IMR-90 (cell line): ENCODE results near the gene TGM2. TPM values are rescaled to one million over a fixed set of nuclear protein-coding genes. Genes with fewer than 3 reads are reported as not detected.

ENCODE experiments used
- ATAC-seq: fragments of 200-7000 bp; cut with Tn5 transposase; 2 replicates; pipeline ENCODE4 v1.9.1; 2020; ENCODE audit warnings: low read depth, mild to moderate bottlenecking, moderate library complexity
- BruUV-seq: library from RNA; stranded (reverse); fragments of 400-500 nt; replicated peaks from 2 replicates; lab custom pipeline; 2021; lab: Mats Ljungman, UMichigan
- CTCF ChIA-PET: fragments of 300-600 bp; formaldehyde crosslinking; extraction: SDS; loops from one replicate; lab custom pipeline; 2021; ENCODE audit warnings: antibody characterized with exemption; lab: Yijun Ruan, JAX
- POLR2A ChIA-PET: fragments of 300-600 bp; sonication (Branson Sonifier 250); formaldehyde crosslinking; loops from one replicate; lab custom pipeline; 2022; ENCODE audit warnings: antibody characterized with exemption; ENCODE audit not compliant: unreplicated experiment; lab: Charles Lee
- DNase-seq: peaks from one replicate; pipeline ENCODE4 v3.0.0; 2013
- H2AFZ ChIP-seq: replicated peaks from 2 replicates; pipeline ENCODE3; 2013; ENCODE audit warnings: low read length, mild to moderate bottlenecking; ENCODE audit not compliant: poor library complexity
- H2AK5ac ChIP-seq: 2 replicates; pipeline ENCODE4 v1.6.1; 2013; ENCODE audit warnings: low read depth, low read length, inconsistent platforms
- H2AK9ac ChIP-seq: replicated peaks from 2 replicates; pipeline ENCODE3; 2013; ENCODE audit warnings: mild to moderate bottlenecking, low read depth, low read length, moderate library complexity; ENCODE audit not compliant: poor library complexity
- H2BK120ac ChIP-seq: 2 replicates; pipeline ENCODE4 v1.6.1; 2013; ENCODE audit warnings: low read depth, low read length, inconsistent platforms
- H2BK15ac ChIP-seq: 3 replicates; pipeline ENCODE4 v1.6.1; 2013; ENCODE audit warnings: low read depth, low read length, inconsistent platforms
- H2BK20ac ChIP-seq: 2 replicates; pipeline ENCODE4 v1.6.1; 2013; ENCODE audit warnings: low read depth, mild to moderate bottlenecking, inconsistent platforms, low read length, moderate library complexity
- H2BK5ac ChIP-seq: 2 replicates; pipeline ENCODE4 v1.6.1; 2013; ENCODE audit warnings: mild to moderate bottlenecking, low read depth, low read length, inconsistent platforms; ENCODE audit not compliant: poor library complexity, severe bottlenecking
- H3K14ac ChIP-seq: replicated peaks from 2 replicates; pipeline ENCODE4 v1.6.1; 2013; ENCODE audit warnings: low read depth, low read length, inconsistent platforms
- H3K18ac ChIP-seq: 2 replicates; pipeline ENCODE4 v1.6.1; 2013; ENCODE audit warnings: low read depth, low read length, control low read depth
- H3K23ac ChIP-seq: 2 replicates; pipeline ENCODE4 v1.6.1; 2013; ENCODE audit warnings: low read depth, low read length, inconsistent platforms
- H3K27ac ChIP-seq: 2 replicates; pipeline ENCODE4 v1.5.1; 2013; ENCODE audit warnings: mild to moderate bottlenecking, control low read depth, low read length; ENCODE audit not compliant: insufficient read depth
- H3K27me3 ChIP-seq: 2 replicates; pipeline ENCODE4 v1.6.1; 2013; ENCODE audit warnings: low read length; ENCODE audit not compliant: control insufficient read depth, insufficient read depth
- H3K36me3 ChIP-seq: 2 replicates; pipeline ENCODE4 v1.6.1; 2013; ENCODE audit warnings: low read length, mixed read lengths; ENCODE audit not compliant: control insufficient read depth, insufficient read depth
- H3K4ac ChIP-seq: 2 replicates; pipeline ENCODE4 v1.6.1; 2013; ENCODE audit warnings: low read depth, low read length, inconsistent platforms
- H3K4me1 ChIP-seq: 2 replicates; pipeline ENCODE4 v1.6.1; 2013; ENCODE audit warnings: low read length, mixed read lengths; ENCODE audit not compliant: control insufficient read depth, insufficient read depth
- H3K4me2 ChIP-seq: 2 replicates; pipeline ENCODE4 v1.6.1; 2013; ENCODE audit warnings: low read depth, mild to moderate bottlenecking, control low read depth, low read length, moderate library complexity
- H3K4me3 ChIP-seq: 2 replicates; pipeline ENCODE4 v1.5.1; 2013; ENCODE audit warnings: low read depth, mild to moderate bottlenecking, control low read depth, low read length, moderate library complexity; ENCODE audit not compliant: insufficient read depth
- H3K56ac ChIP-seq: 2 replicates; pipeline ENCODE4 v1.6.1; 2013; ENCODE audit warnings: low read length, inconsistent platforms; ENCODE audit not compliant: insufficient read depth; ENCODE audit errors: extremely low read depth
- H3K79me1 ChIP-seq, 2 experiments: 2 replicates each; pipeline ENCODE4 v1.6.1; 2013; ENCODE audit warnings: low read length in 2 of 2, inconsistent platforms in 1 of 2, low read depth in 1 of 2
- H3K9ac ChIP-seq: 2 replicates; pipeline ENCODE4 v1.6.1; 2013; ENCODE audit warnings: low read depth, low read length, control low read depth
- H3K9me1 ChIP-seq: 2 replicates; pipeline ENCODE4 v1.6.1; 2013; ENCODE audit warnings: low read length, inconsistent platforms; ENCODE audit not compliant: insufficient read depth
- H3K9me3 ChIP-seq: 2 replicates; pipeline ENCODE4 v1.6.1; 2013; ENCODE audit warnings: low read length; ENCODE audit not compliant: control insufficient read depth, insufficient read depth
- H4K20me1 ChIP-seq: 2 replicates; pipeline ENCODE4 v1.6.1; 2013; ENCODE audit warnings: low read length, inconsistent platforms; ENCODE audit not compliant: insufficient read depth
- H4K5ac ChIP-seq: 2 replicates; pipeline ENCODE4 v1.6.1; 2013; ENCODE audit warnings: mild to moderate bottlenecking, low read depth, low read length, control low read depth
- H4K8ac ChIP-seq, 2 experiments: 2 replicates each; pipeline ENCODE4 v1.6.1; 2013; ENCODE audit warnings: low read depth in 2 of 2, low read length in 2 of 2, control low read depth in 1 of 2, inconsistent platforms in 1 of 2
- H4K91ac ChIP-seq: 2 replicates; pipeline ENCODE4 v1.6.1; 2013; ENCODE audit warnings: low read depth, low read length, inconsistent platforms; ENCODE audit not compliant: insufficient read depth
- BHLHE40 ChIP-seq: fragments of 150-350 bp; IDR thresholded peaks from 2 replicates; pipeline ENCODE4 v1.6.1; 2016; ENCODE audit warnings: mild to moderate bottlenecking, low read depth, low read length
- CEBPB ChIP-seq: IDR thresholded peaks from 2 replicates; pipeline ENCODE4 v1.6.1; 2012; ENCODE audit warnings: low read depth, low read length, improper control_type of control experiment
- CHD1 ChIP-seq: IDR thresholded peaks from 2 replicates; pipeline ENCODE4 v1.6.1; 2012; ENCODE audit warnings: low read depth, low read length, improper control_type of control experiment
- FOS ChIP-seq: fragments of 150-350 bp; IDR thresholded peaks from 2 replicates; pipeline ENCODE4 v1.6.1; 2016; ENCODE audit warnings: low read depth, low read length
- MAFK ChIP-seq: IDR thresholded peaks from 2 replicates; pipeline ENCODE4 v1.6.1; 2012; ENCODE audit warnings: low read depth, low read length, improper control_type of control experiment
- MAZ ChIP-seq: IDR thresholded peaks from 2 replicates; pipeline ENCODE4 v1.6.1; 2012; ENCODE audit warnings: low read depth, mild to moderate bottlenecking, low read length, improper control_type of control experiment, moderate library complexity, borderline replicate concordance
- MXI1 ChIP-seq: IDR thresholded peaks from 2 replicates; pipeline ENCODE4 v1.6.1; 2012; ENCODE audit warnings: low read depth, mild to moderate bottlenecking, low read length, moderate library complexity, borderline replicate concordance
- NFE2L2 ChIP-seq: fragments of 150-350 bp; IDR thresholded peaks from 2 replicates; pipeline ENCODE4 v1.6.1; 2016; ENCODE audit warnings: low read depth, mild to moderate bottlenecking, low read length
- POLR2A ChIP-seq: IDR thresholded peaks from 2 replicates; pipeline ENCODE4 v1.6.1; 2012; ENCODE audit warnings: mild to moderate bottlenecking, low read depth, low read length
- RAD21 ChIP-seq: IDR thresholded peaks from 2 replicates; pipeline ENCODE4 v1.6.1; 2012; ENCODE audit warnings: low read length, improper control_type of control experiment
- RCOR1 ChIP-seq: IDR thresholded peaks from 2 replicates; pipeline ENCODE4 v1.6.1; 2012; ENCODE audit warnings: mild to moderate bottlenecking, low read length, improper control_type of control experiment; ENCODE audit not compliant: insufficient replicate concordance
- RFX5 ChIP-seq: IDR thresholded peaks from 2 replicates; pipeline ENCODE4 v1.8.0; 2012; ENCODE audit warnings: low read depth, mild to moderate bottlenecking, low read length, moderate library complexity
- SMC3 ChIP-seq: fragments of 150-350 bp; IDR thresholded peaks from 2 replicates; pipeline ENCODE4 v1.6.1; 2016; ENCODE audit warnings: low read depth, mild to moderate bottlenecking, antibody characterized with exemption, low read length, moderate library complexity
- whole genome bisulfite sequencing, 2 experiments: methylation state at CpG; one replicate each; pipeline versions ENCODE4 v1.1.5 to v1.1.7; 2013; ENCODE audit warnings: missing lambda C conversion rate in 2 of 2; ENCODE audit not compliant: insufficient read length in 1 of 2; ENCODE audit errors: extremely low coverage in 2 of 2; 5-methylcytosine and 5-hydroxymethylcytosine counted together
- dilution Hi-C: fragments of 300-500 bp; cut with HindIII; formaldehyde crosslinking; loops from one replicate; pipeline ENCODE4 v1.14.3; 2018; ENCODE audit warnings: low sequenced_read_pairs; ENCODE audit not compliant: unreplicated experiment
- in situ Hi-C: fragments of 300-500 bp; cut with MboI; formaldehyde crosslinking; loops from 3 replicates; pipeline ENCODE4 v1.14.3; 2019; ENCODE audit warnings: low sequenced_read_pairs, inconsistent platforms, mixed read lengths
- intact Hi-C: fragments of 100-400 bp; cut with micrococcal nuclease; formaldehyde crosslinking; loops from 2 replicates; pipeline ENCODE4 v1.10.0; 2022
- polyA plus RNA-seq, 3 experiments: library from polyadenylated mRNA; depleted of rRNA; stranded (reverse); fragments of >200 nt; gene quantifications; 2 replicates each; pipeline ENCODE4 v1.2.3, GENCODE V29; 2012; ENCODE audit warnings: low replicate concordance in 1 of 3
- total RNA-seq: library from RNA; depleted of rRNA; stranded (reverse); fragments of >200 nt; gene quantifications from 2 replicates; pipeline ENCODE4 v1.2.3, GENCODE V29; 2012
- TF ChIP-seq, protein P1 (sequence below): fragments of 150-350 bp; IDR thresholded peaks from 2 replicates; pipeline ENCODE4 v1.6.1; 2016; ENCODE audit warnings: low read depth, mild to moderate bottlenecking, low read length, moderate library complexity, borderline replicate concordance
- TF ChIP-seq, protein P2 (sequence below): fragments of 150-350 bp; IDR thresholded peaks from 2 replicates; pipeline ENCODE4 v1.6.1; 2017; ENCODE audit warnings: mild to moderate bottlenecking, antibody characterized with exemption, low read length, low read depth
- TF ChIP-seq, protein P3 (sequence below): conservative IDR thresholded peaks from 2 replicates; pipeline ENCODE4 v1.5.1; 2012; ENCODE audit warnings: mild to moderate bottlenecking, low read depth, low read length, improper control_type of control experiment

Gene TGM2
- total and polyA plus RNA-seq, 2 of the 4 experiments (the other 2 are of a cell fraction) = 239 to 268 TPM

DNA sequence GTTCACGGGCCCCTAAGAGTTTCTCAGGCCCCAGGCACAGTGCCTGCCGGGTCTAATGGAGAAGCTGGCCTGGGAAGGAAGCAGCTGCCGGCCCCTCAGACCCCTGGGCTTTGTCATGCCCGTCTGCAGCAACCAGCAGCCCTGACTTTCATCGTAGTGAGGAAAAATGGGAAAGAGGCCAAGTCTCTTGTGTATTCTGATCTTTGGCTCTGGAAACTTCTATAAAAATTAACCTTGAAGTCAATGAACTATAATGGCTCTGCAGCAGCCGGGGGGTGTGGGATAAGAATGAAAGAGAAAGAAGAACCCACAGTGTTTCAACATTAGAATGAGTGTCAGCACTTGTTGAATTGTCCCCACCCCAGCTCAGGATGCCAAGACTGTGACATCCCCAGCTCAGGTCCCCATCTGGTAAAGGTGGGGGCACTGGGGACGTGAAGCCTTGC, 12.9 kb downstream of the TGM2 start:
- Histone ChIP-seq H2BK15ac (peak overlapping the region; percentile 83; the same call in 2 of the 3 replicates), H3K27me3 (no peaks in the 10 kb centered on the region), H4K8ac (peak overlapping the region; percentile 83 to 96), H3K4me3 (no peak overlapping the region), H3K14ac (peak overlapping the region; percentile 65), H3K56ac (no peak overlapping the region; the same call in 1 of the 2 replicates), H3K36me3 (peaks cover 68% of the 10 kb centered on the region), H3K18ac (peak overlapping the region; percentile 77), H3K9me1 (peaks cover 11% of the 10 kb centered on the region), H3K9ac (peak overlapping the region; percentile 43; the same call in 1 of the 2 replicates), H2BK120ac (peak overlapping the region; percentile 95), H3K4me1 (peaks cover 13% of the 10 kb centered on the region), H4K20me1 (no peaks in the 10 kb centered on the region), H2BK20ac (peak overlapping the region; percentile 94), H4K5ac (peak overlapping the region; percentile 84), H3K4me2 (peak overlapping the region; percentile 71), H4K91ac (peak overlapping the region; percentile 93), H2AFZ (peak overlapping the region; percentile 54), H3K4ac (peak overlapping the region; percentile 94), H2BK5ac (peak overlapping the region; percentile 88), H3K27ac (peak overlapping the region; percentile 69), H2AK5ac (peak overlapping the region; percentile 99), H3K9me3 (no peaks in the 10 kb centered on the region), H3K23ac (peak overlapping the region; percentile 87; the same call in 1 of the 2 replicates), H3K79me1 (peaks cover under 1 to 41% of the 10 kb centered on the region in 2 experiments; a peak in 2 of 4 replicates), H2AK9ac (peak overlapping the region; percentile 88)
- dilution Hi-C loops (no loop called here), in situ Hi-C loops (no loop called here), intact Hi-C loops (no loop called here)
- WGBS, 2 experiments = no CpG with 5 or more reads among the region's 7 CpGs
- peak; percentile 59 for DNase-seq
- TF ChIP-seq, protein P1, sequence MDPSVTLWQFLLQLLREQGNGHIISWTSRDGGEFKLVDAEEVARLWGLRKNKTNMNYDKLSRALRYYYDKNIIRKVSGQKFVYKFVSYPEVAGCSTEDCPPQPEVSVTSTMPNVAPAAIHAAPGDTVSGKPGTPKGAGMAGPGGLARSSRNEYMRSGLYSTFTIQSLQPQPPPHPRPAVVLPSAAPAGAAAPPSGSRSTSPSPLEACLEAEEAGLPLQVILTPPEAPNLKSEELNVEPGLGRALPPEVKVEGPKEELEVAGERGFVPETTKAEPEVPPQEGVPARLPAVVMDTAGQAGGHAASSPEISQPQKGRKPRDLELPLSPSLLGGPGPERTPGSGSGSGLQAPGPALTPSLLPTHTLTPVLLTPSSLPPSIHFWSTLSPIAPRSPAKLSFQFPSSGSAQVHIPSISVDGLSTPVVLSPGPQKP = no peak
- TF ChIP-seq, protein P2, sequence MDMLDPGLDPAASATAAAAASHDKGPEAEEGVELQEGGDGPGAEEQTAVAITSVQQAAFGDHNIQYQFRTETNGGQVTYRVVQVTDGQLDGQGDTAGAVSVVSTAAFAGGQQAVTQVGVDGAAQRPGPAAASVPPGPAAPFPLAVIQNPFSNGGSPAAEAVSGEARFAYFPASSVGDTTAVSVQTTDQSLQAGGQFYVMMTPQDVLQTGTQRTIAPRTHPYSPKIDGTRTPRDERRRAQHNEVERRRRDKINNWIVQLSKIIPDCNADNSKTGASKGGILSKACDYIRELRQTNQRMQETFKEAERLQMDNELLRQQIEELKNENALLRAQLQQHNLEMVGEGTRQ = no peak
- TF ChIP-seq RAD21 (no peak), SMC3 (no peak), NFE2L2 (no peak), CEBPB (no peak), FOS (no peak), BHLHE40 (no peak), POLR2A (no peak), RFX5 (no peak), MAFK (no peak), MXI1 (no peak), CHD1 (no peak), RCOR1 (no peak), MAZ (no peak)
- TF ChIP-seq, protein P3, sequence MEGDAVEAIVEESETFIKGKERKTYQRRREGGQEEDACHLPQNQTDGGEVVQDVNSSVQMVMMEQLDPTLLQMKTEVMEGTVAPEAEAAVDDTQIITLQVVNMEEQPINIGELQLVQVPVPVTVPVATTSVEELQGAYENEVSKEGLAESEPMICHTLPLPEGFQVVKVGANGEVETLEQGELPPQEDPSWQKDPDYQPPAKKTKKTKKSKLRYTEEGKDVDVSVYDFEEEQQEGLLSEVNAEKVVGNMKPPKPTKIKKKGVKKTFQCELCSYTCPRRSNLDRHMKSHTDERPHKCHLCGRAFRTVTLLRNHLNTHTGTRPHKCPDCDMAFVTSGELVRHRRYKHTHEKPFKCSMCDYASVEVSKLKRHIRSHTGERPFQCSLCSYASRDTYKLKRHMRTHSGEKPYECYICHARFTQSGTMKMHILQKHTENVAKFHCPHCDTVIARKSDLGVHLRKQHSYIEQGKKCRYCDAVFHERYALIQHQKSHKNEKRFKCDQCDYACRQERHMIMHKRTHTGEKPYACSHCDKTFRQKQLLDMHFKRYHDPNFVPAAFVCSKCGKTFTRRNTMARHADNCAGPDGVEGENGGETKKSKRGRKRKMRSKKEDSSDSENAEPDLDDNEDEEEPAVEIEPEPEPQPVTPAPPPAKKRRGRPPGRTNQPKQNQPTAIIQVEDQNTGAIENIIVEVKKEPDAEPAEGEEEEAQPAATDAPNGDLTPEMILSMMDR = no peak
- ChIA-PET CTCF (no interaction called here), POLR2A (interaction anchor here (0.6 kb wide), 1 partner anchor 1615 kb away, joined by 8 read pairs; no protein-coding TSS in a partner anchor)
- ATAC-seq = peak; percentile 16
- no TSS peak for BruUV-seq
